Neural cell (in vitro differentiated cells): ENCODE measurements around the gene PTPRB. TPM values are rescaled to one million over a fixed set of nuclear protein-coding genes. Genes with fewer than 3 reads are reported as not detected.
A peak's percentile ranks its signal among the peaks of the same experiment; 100 is the strongest.

Experiments used
- H2AFZ ChIP-seq: fragments of 200-600, 300-800 bp; sonication (generic), shearing (Covaris generic); 2 replicates; pipeline ENCODE4 v1.6.0; 2014; ENCODE audit warnings: low read depth, mild to moderate bottlenecking, antibody characterized with exemption, low read length, moderate library complexity
- H3F3A ChIP-seq: fragments of 200-600 bp; shearing (Covaris generic); 2 replicates; pipeline ENCODE4 v1.6.1; 2016; ENCODE audit warnings: mild to moderate bottlenecking, moderate library complexity, mixed read lengths, antibody characterized with exemption, low read length; ENCODE audit not compliant: insufficient read depth, poor library complexity, severe bottlenecking
- H3K27ac ChIP-seq: fragments of 200-600, 300-800 bp; sonication (generic), shearing (Covaris generic); 2 replicates; pipeline ENCODE4 v1.5.1; 2014; ENCODE audit warnings: mild to moderate bottlenecking, low read length, moderate library complexity
- H3K27me3 ChIP-seq: fragments of 300-800, 200-600 bp; sonication (generic), shearing (Covaris generic); 2 replicates; pipeline ENCODE4 v1.6.0; 2014; ENCODE audit warnings: mild to moderate bottlenecking, low read depth, low read length, moderate library complexity; ENCODE audit not compliant: insufficient read depth
- H3K36me3 ChIP-seq: fragments of 300-800, 200-600 bp; sonication (generic), shearing (Covaris generic); 2 replicates; pipeline ENCODE4 v1.5.1; 2014; ENCODE audit warnings: mild to moderate bottlenecking, antibody characterized with exemption, low read length, moderate library complexity; ENCODE audit not compliant: insufficient read depth
- H3K4me2 ChIP-seq: fragments of 300-800, 200-600 bp; sonication (generic), shearing (Covaris generic); 2 replicates; pipeline ENCODE4 v1.6.0; 2014; ENCODE audit warnings: mild to moderate bottlenecking, low read length
- H3K4me3 ChIP-seq: fragments of 300-800, 200-600 bp; sonication (generic), shearing (Covaris generic); 2 replicates; pipeline ENCODE4 v1.5.1; 2014; ENCODE audit warnings: mild to moderate bottlenecking, low read length, moderate library complexity
- H3K79me2 ChIP-seq: fragments of 200-600 bp; shearing (Covaris generic); replicated peaks from 2 replicates; pipeline ENCODE4 v1.6.0; 2014; ENCODE audit warnings: mild to moderate bottlenecking, low read length, moderate library complexity; ENCODE audit not compliant: insufficient read depth
- H3K9ac ChIP-seq: fragments of 300-800, 200-600 bp; sonication (generic), shearing (Covaris generic); 2 replicates; pipeline ENCODE4 v1.6.1; 2016; ENCODE audit warnings: mild to moderate bottlenecking, low read length, mixed read lengths
- H3K9me2 ChIP-seq: fragments of 200-600 bp; shearing (Covaris generic); 2 replicates; pipeline ENCODE4 v1.6.1; 2016; ENCODE audit warnings: mild to moderate bottlenecking, low read length, mixed read lengths; ENCODE audit not compliant: insufficient read depth
- H3K9me3 ChIP-seq: fragments of 200-600, 300-800 bp; sonication (generic), shearing (Covaris generic); 2 replicates; pipeline ENCODE4 v1.6.1; 2016; ENCODE audit warnings: mild to moderate bottlenecking, mixed run types, low read length, moderate library complexity, mixed read lengths
- H4K20me1 ChIP-seq: fragments of 200-600 bp; shearing (Covaris generic); 2 replicates; pipeline ENCODE4 v1.6.1; 2016; ENCODE audit warnings: mild to moderate bottlenecking, mixed run types; ENCODE audit not compliant: insufficient read depth
- CTCF ChIP-seq: fragments of 450-650 bp; IDR thresholded peaks from 2 replicates; pipeline ENCODE4 v1.5.1; 2014; ENCODE audit warnings: antibody characterized with exemption, mild to moderate bottlenecking, moderate library complexity; ENCODE audit not compliant: poor library complexity, severe bottlenecking
- EP300 ChIP-seq: fragments of 450-650 bp; conservative IDR thresholded peaks from 2 replicates; pipeline ENCODE4 v1.6.1; 2014; ENCODE audit warnings: antibody characterized with exemption, mild to moderate bottlenecking, moderate library complexity; ENCODE audit not compliant: poor library complexity, severe bottlenecking
- EZH2 ChIP-seq: fragments of 200-600, 300-800 bp; shearing (Covaris generic), sonication (generic); IDR thresholded peaks from 2 replicates; pipeline ENCODE4 v1.6.1; 2014; ENCODE audit warnings: antibody characterized with exemption, low read length, borderline replicate concordance, mild to moderate bottlenecking; ENCODE audit not compliant: insufficient read depth, poor library complexity, severe bottlenecking
- MXI1 ChIP-seq: fragments of 450-650 bp; conservative IDR thresholded peaks from 2 replicates; pipeline ENCODE4 v1.6.1; 2014; ENCODE audit warnings: antibody characterized with exemption, mild to moderate bottlenecking; ENCODE audit not compliant: poor library complexity, severe bottlenecking
- POLR2AphosphoS5 ChIP-seq: IDR thresholded peaks from 2 replicates; pipeline ENCODE4 v1.6.1; 2012
- RAD21 ChIP-seq: fragments of 450-650 bp; conservative IDR thresholded peaks from 2 replicates; pipeline ENCODE4 v1.6.1; 2014; ENCODE audit warnings: antibody characterized with exemption, mild to moderate bottlenecking, moderate library complexity
- REST ChIP-seq: IDR thresholded peaks from 2 replicates; pipeline ENCODE4 v1.6.1; 2012; ENCODE audit warnings: borderline replicate concordance
- SMC3 ChIP-seq: fragments of 450-650 bp; conservative IDR thresholded peaks from 2 replicates; pipeline ENCODE4 v1.6.1; 2014; ENCODE audit warnings: antibody characterized with exemption, mild to moderate bottlenecking, moderate library complexity; ENCODE audit not compliant: poor library complexity
- TAF1 ChIP-seq: IDR thresholded peaks from 2 replicates; pipeline ENCODE4 v1.6.1; 2012; ENCODE audit warnings: low read depth
- polyA minus RNA-seq: library from RNA; depleted of rRNA, polyadenylated mRNA; stranded (reverse); fragments of >200 nt; gene quantifications from 2 replicates; pipeline ENCODE4 v1.2.3, GENCODE V29; 2014
- polyA plus RNA-seq: library from polyadenylated mRNA; depleted of rRNA; stranded (reverse); fragments of >200 nt; gene quantifications from 2 replicates; pipeline ENCODE4 v1.2.3, GENCODE V29; 2014

The PTPRB gene
- 0.26 and 0.32 TPM in 2 replicates for polyA plus RNA-seq
- 0.24 and 0.93 TPM in 2 replicates for polyA minus RNA-seq

GRCh38 chr12:70637303-70638085 is at the start of gene PTPRB:
Gene PTPRB (minus strand): TSS chr12:70637429. CDS start chr12:70637395, 34 bp downstream.
- Histone ChIP-seq H3K79me2 (no peaks in the 10 kb centered on the region), H3K4me2 (no peak within 1 kb of the TSS), H3K36me3 (no peaks in the 10 kb centered on the region), H3K27ac (no peak within 1 kb of the TSS), H3K9me2 (no peaks in the 10 kb centered on the region), H3K9me3 (no peaks in the 10 kb centered on the region), H3K4me3 (no peak within 1 kb of the TSS), H3F3A (no peaks in the 10 kb centered on the region), H3K9ac (no peak within 1 kb of the TSS), H3K27me3 (no peaks in the 10 kb centered on the region), H2AFZ (no peak within 1 kb of the TSS), H4K20me1 (no peaks in the 10 kb centered on the region)
- TF ChIP-seq POLR2AphosphoS5 (peak; percentile 29), TAF1 (no peak)

GRCh38 chr12:70686907-70687306 is 49.7 kb upstream of the PTPRB start:
- Histone ChIP-seq H3K36me3 (no peaks in the 10 kb centered on the region), H3K27me3 (no peaks in the 10 kb centered on the region), H3K9ac (no peak overlapping the region), H2AFZ (no peak overlapping the region), H4K20me1 (no peaks in the 10 kb centered on the region), H3K4me2 (no peak overlapping the region), H3K9me3 (no peaks in the 10 kb centered on the region), H3K4me3 (no peak overlapping the region), H3K27ac (no peak overlapping the region), H3K9me2 (no peaks in the 10 kb centered on the region), H3K79me2 (no peaks in the 10 kb centered on the region), H3F3A (no peaks in the 10 kb centered on the region)
- TF ChIP-seq POLR2AphosphoS5 (no peak), CTCF (no peak), SMC3 (no peak), RAD21 (no peak), TAF1 (no peak), MXI1 (no peak), EZH2 (no peak), EP300 (no peak), REST (no peak)
